ENCODE data around the gene DNAH11. TPM values are rescaled to one million over a fixed set of nuclear protein-coding genes. Genes with fewer than 3 reads are reported as not detected.

DNAH11 gene
- total and polyA plus RNA-seq, 2 of the 4 experiments (the other 2 are of a cell fraction) = not detected

GRCh38 chr7:21675255-21675654, 132.4 kb downstream of the DNAH11 start:
- Histone ChIP-seq H3K36me3 (ENCODE audit: control insufficient read depth, insufficient read depth, low read length) (no peaks in the 10 kb centered on the region), H3K9me1 (ENCODE audit: insufficient read depth, low read length) (no peaks in the 10 kb centered on the region), H3K56ac (ENCODE audit: extremely low read depth, insufficient read depth, low read length) (no peak overlapping the region), H2AK9ac (replicated peaks; ENCODE audit: low read depth, low read length, poor library complexity) (no peak overlapping the region), H3K4me2 (ENCODE audit: low read depth, low read length) (no peak overlapping the region), H3K27ac (ENCODE audit: insufficient read depth, low read length) (no peak overlapping the region), H3K14ac (replicated peaks; ENCODE audit: low read depth, low read length) (no peak overlapping the region), H4K91ac (ENCODE audit: insufficient read depth, low read depth, low read length) (no peak overlapping the region), H3K4me1 (ENCODE audit: control insufficient read depth, insufficient read depth, low read length) (no peaks in the 10 kb centered on the region), H2BK120ac (ENCODE audit: low read depth, low read length) (no peak overlapping the region), H3K4me3 (ENCODE audit: insufficient read depth, low read depth, low read length) (no peak overlapping the region), H3K9ac (ENCODE audit: low read depth, low read length) (no peak overlapping the region), H2BK5ac (ENCODE audit: low read depth, low read length, poor library complexity, severe bottlenecking) (no peak overlapping the region), H3K23ac (ENCODE audit: low read depth, low read length) (no peak overlapping the region), H4K5ac (ENCODE audit: low read depth, low read length) (no peak overlapping the region), H3K9me3 (ENCODE audit: control insufficient read depth, insufficient read depth, low read length) (peaks cover 8% of the 10 kb centered on the region; the same call in 1 of the 2 replicates), H3K18ac (ENCODE audit: low read depth, low read length) (no peak overlapping the region), H4K20me1 (ENCODE audit: insufficient read depth, low read length) (no peaks in the 10 kb centered on the region), H2BK15ac (ENCODE audit: low read depth, low read length) (no peak overlapping the region), H3K27me3 (ENCODE audit: control insufficient read depth, insufficient read depth, low read length) (no peaks in the 10 kb centered on the region), H2AFZ (replicated peaks; ENCODE audit: low read length, poor library complexity) (no peak overlapping the region), H4K8ac (ENCODE audit: low read depth in 2 of 2, low read length in 2 of 2) (no peak overlapping the region), H2BK20ac (ENCODE audit: low read depth, low read length) (no peak overlapping the region), H3K79me1 (ENCODE audit: low read depth in 1 of 2, low read length in 2 of 2) (no peaks in the 10 kb centered on the region), H3K4ac (ENCODE audit: low read depth, low read length) (no peak overlapping the region), H2AK5ac (ENCODE audit: low read depth, low read length) (no peak overlapping the region)
- CTCF ChIA-PET = no interaction called here
- peak; percentile 44 for ATAC-seq (ENCODE audit: low read depth)
- intact Hi-C loops (cut with micrococcal nuclease) = no loop called here
- in situ Hi-C loops (cut with MboI; ENCODE audit: low sequenced_read_pairs) = no loop called here
- dilution Hi-C loops (cut with HindIII; ENCODE audit: low sequenced_read_pairs, unreplicated experiment) = no loop called here
- 53% methylated on average over 2 of the region's 3 CpGs; no CpG with 5 or more reads in 1 of the 2 experiments for WGBS, 2 experiments (ENCODE audit: extremely low coverage in 2 of 2, insufficient read length in 1 of 2)
- BruUV-seq (replicated peaks) = no TSS peak
- POLR2A ChIA-PET (ENCODE audit: unreplicated experiment) = no interaction called here
- no peak for DNase-seq
- no peak for TF ChIP-seq CHD1 (IDR thresholded peaks at IDR 0.05; ENCODE audit: low read depth, low read length)
- no peak for TF ChIP-seq SMC3 (IDR thresholded peaks at IDR 0.05; ENCODE audit: low read depth, low read length)
- TF ChIP-seq NFE2L2 (IDR thresholded peaks at IDR 0.05; ENCODE audit: low read depth, low read length) = no peak
- TF ChIP-seq RFX5 (IDR thresholded peaks at IDR 0.05; ENCODE audit: low read depth, low read length) = no peak
- no peak for TF ChIP-seq CEBPB (IDR thresholded peaks at IDR 0.05; ENCODE audit: low read depth, low read length)
- no peak for TF ChIP-seq BHLHE40 (IDR thresholded peaks at IDR 0.05; ENCODE audit: low read depth, low read length)

All from IMR-90 (cell line).